Naive thymus-derived CD4-positive, alpha-beta T cell (primary cell): ENCODE data around the gene PLCD3. TPM values are rescaled to one million over a fixed set of nuclear protein-coding genes. Genes with fewer than 3 reads are reported as not detected.

Experiments used
- ATAC-seq: fragments of 150-1000 bp; cut with Tn5 transposase; 2 replicates; pipeline ENCODE4 v1.10.0; 2021; ENCODE audit warnings: mild to moderate bottlenecking, moderate library complexity
- CTCF ChIA-PET: fragments of 350-600 bp; sonication (Branson Sonifier 250); formaldehyde crosslinking; loops from one replicate; lab custom pipeline; 2021; ENCODE audit warnings: antibody characterized with exemption; lab: Charles Lee
- POLR2A ChIA-PET: fragments of 350-600 bp; sonication (Branson Sonifier 250); formaldehyde crosslinking; loops from one replicate; lab custom pipeline; 2021; ENCODE audit warnings: antibody characterized with exemption, inconsistent platforms; lab: Charles Lee
- DNase-seq, 9 donors: peaks; one replicate each; pipeline versions ENCODE4 v3.0.0 to v3.0.0-alpha.2; 2020 to 2022; ENCODE audit warnings: mixed read lengths in 1 of 9
- H3K27ac ChIP-seq: one replicate; pipeline ENCODE4 v1.7.0; 2013; ENCODE audit warnings: mild to moderate bottlenecking, low read depth, low read length, moderate library complexity
- H3K27me3 ChIP-seq, 2 donors: one replicate each; pipeline ENCODE4 v1.7.0; 2013; ENCODE audit warnings: low read length in 2 of 2, mild to moderate bottlenecking in 2 of 2, moderate library complexity in 2 of 2; ENCODE audit not compliant: control insufficient read depth in 2 of 2, insufficient read depth in 2 of 2
- H3K36me3 ChIP-seq, 3 experiments: 1 replicate in 2 of 3; 2 replicates in 1 of 3; pipeline ENCODE4 v1.7.0; 2013; ENCODE audit warnings: low read length in 3 of 3, mild to moderate bottlenecking in 3 of 3, moderate library complexity in 1 of 3; ENCODE audit not compliant: insufficient read depth in 3 of 3, control insufficient read depth in 2 of 3
- H3K4me1 ChIP-seq, 2 donors: one replicate each; pipeline ENCODE4 v1.7.0; 2013; ENCODE audit warnings: low read length in 2 of 2, mild to moderate bottlenecking in 2 of 2, moderate library complexity in 1 of 2; ENCODE audit not compliant: control insufficient read depth in 2 of 2, insufficient read depth in 2 of 2
- H3K4me3 ChIP-seq: 2 replicates; pipeline ENCODE4 v1.7.0; 2013; ENCODE audit warnings: mild to moderate bottlenecking, low read length
- H3K9me3 ChIP-seq, 3 experiments: 1 replicate in 2 of 3; 2 replicates in 1 of 3; pipeline ENCODE4 v1.7.0; 2013; ENCODE audit warnings: low read length in 3 of 3; ENCODE audit not compliant: control insufficient read depth in 2 of 3
- H3K27ac Mint-ChIP-seq, 9 donors: one replicate each; pipeline ENCODE4 v1.8.0; 2020 to 2022; ENCODE audit warnings: mixed read lengths in 9 of 9, mild to moderate bottlenecking in 8 of 9, moderate library complexity in 5 of 9, inconsistent platforms in 2 of 9
- H3K27me3 Mint-ChIP-seq, 5 donors: one replicate each; pipeline ENCODE4 v1.8.0; 2021 to 2022; ENCODE audit warnings: mixed read lengths in 5 of 5, mild to moderate bottlenecking in 1 of 5
- H3K36me3 Mint-ChIP-seq, 5 donors: one replicate each; pipeline ENCODE4 v1.8.0; 2020 to 2022; ENCODE audit warnings: mixed read lengths in 5 of 5, mild to moderate bottlenecking in 3 of 5, inconsistent platforms in 1 of 5
- H3K4me1 Mint-ChIP-seq, 7 donors: one replicate each; pipeline ENCODE4 v1.8.0; 2020 to 2022; ENCODE audit warnings: mixed read lengths in 7 of 7, mild to moderate bottlenecking in 3 of 7, inconsistent platforms in 1 of 7
- H3K4me3 Mint-ChIP-seq, 10 donors: one replicate each; pipeline ENCODE4 v1.8.0; 2020 to 2022; ENCODE audit warnings: mild to moderate bottlenecking in 10 of 10, mixed read lengths in 10 of 10, moderate library complexity in 6 of 10, inconsistent platforms in 2 of 10
- H3K9me3 Mint-ChIP-seq, 11 donors: one replicate each; pipeline ENCODE4 v1.8.0; 2020 to 2022; ENCODE audit warnings: mixed read lengths in 11 of 11, mild to moderate bottlenecking in 4 of 11, inconsistent platforms in 1 of 11, moderate library complexity in 1 of 11
- intact Hi-C, 2 donors: fragments of 100-400 bp; cut with micrococcal nuclease; formaldehyde crosslinking; loops; one replicate each; pipeline ENCODE4 v1.15.1; 2023
- polyA plus RNA-seq, 2 donors: library from polyadenylated mRNA; unstranded; fragments of 300-500 nt; fragmentation: Illumina TruSeq; gene quantifications; one replicate each; pipeline ENCODE4 v1.2.3, GENCODE V29; 2021
- total RNA-seq, 6 experiments: library from RNA in 5 of 6; stranded (reverse) in 5 of 6; gene quantifications; 1 replicate in 5 of 6; 2 replicates in 1 of 6; pipeline ENCODE4 v1.2.3 and lab custom pipeline; 2021 to 2026

The PLCD3 gene
- total and polyA plus RNA-seq, 7 experiments from 2014 or later = 0.21 to 5.1 (median 2.7) TPM; not detected in 1

GRCh38 chr17:45107293-45108010 lies 24.9 kb downstream of the PLCD3 start:
- H3K9me3 Mint-ChIP-seq = no peaks in the 10 kb centered on the region
- H3K4me1 Mint-ChIP-seq = no peaks in the 10 kb centered on the region
- H3K9me3 ChIP-seq = no peaks in the 10 kb centered on the region
- H3K27ac ChIP-seq = no peak overlapping the region
- H3K27me3 Mint-ChIP-seq = no peaks in the 10 kb centered on the region
- intact Hi-C loops = no loop called here
- H3K4me3 ChIP-seq = no peak overlapping the region
- H3K4me3 Mint-ChIP-seq = no peak overlapping the region
- peaks cover 0 to 64% (median 0%) of the 10 kb centered on the region in 3 experiments for H3K36me3 ChIP-seq
- peaks cover 7 to 26% (median 9%) of the 10 kb centered on the region in 5 donors for H3K36me3 Mint-ChIP-seq
- peak overlapping the region in 2 of 9 donors; percentile 51 to 52 for H3K27ac Mint-ChIP-seq
- ATAC-seq = no peak
- no peaks in the 10 kb centered on the region for H3K27me3 ChIP-seq
- no peaks in the 10 kb centered on the region for H3K4me1 ChIP-seq
- POLR2A ChIA-PET = no interaction called here
- CTCF ChIA-PET = no interaction called here
- DNase-seq = no peak

GRCh38 chr17:45106582-45106981 lies 25.7 kb downstream of the PLCD3 start:
- intact Hi-C loops = no loop called here
- Histone ChIP-seq H3K27me3 (no peaks in the 10 kb centered on the region), H3K4me3 (no peak overlapping the region), H3K4me1 (no peaks in the 10 kb centered on the region), H3K27ac (no peak overlapping the region), H3K9me3 (no peaks in the 10 kb centered on the region), H3K36me3 (peaks cover 2 to 73% (median 6%) of the 10 kb centered on the region in 3 experiments)
- Mint-ChIP-seq H3K27me3 (no peaks in the 10 kb centered on the region), H3K27ac (no peak overlapping the region), H3K4me3 (no peak overlapping the region), H3K4me1 (no peaks in the 10 kb centered on the region), H3K9me3 (no peaks in the 10 kb centered on the region), H3K36me3 (peaks cover 8 to 34% (median 15%) of the 10 kb centered on the region in 5 donors)
- CTCF ChIA-PET = interaction anchor here (0.5 kb wide), 1 partner anchor 188 kb away, joined by 3 read pairs; no protein-coding TSS in a partner anchor
- ATAC-seq (no peak), DNase-seq (no peak)
- POLR2A ChIA-PET = no interaction called here

- Mint-ChIP-seq H3K27me3 (no peaks in the 10 kb centered on the region), H3K9me3 (no peaks in the 10 kb centered on the region), H3K27ac (no peak overlapping the region), H3K4me3 (no peak overlapping the region), H3K36me3 (peaks cover 8 to 35% (median 16%) of the 10 kb centered on the region in 5 donors), H3K4me1 (no peaks in the 10 kb centered on the region)
- Histone ChIP-seq H3K36me3 (peaks cover 3 to 76% (median 8%) of the 10 kb centered on the region in 3 experiments), H3K9me3 (no peaks in the 10 kb centered on the region), H3K27me3 (no peaks in the 10 kb centered on the region), H3K4me3 (no peak overlapping the region), H3K27ac (no peak overlapping the region), H3K4me1 (no peaks in the 10 kb centered on the region)
- CTCF ChIA-PET = interaction anchor here (0.5 to 1.6 kb wide), 3 partner anchors 29 to 187 kb away, joined by 3 to 4 read pairs (median 3); partner anchors contain the start of gene ACBD4
- intact Hi-C loops = no loop called here
- DNase-seq (no peak), ATAC-seq (no peak)
- POLR2A ChIA-PET = no interaction called here
Observed at GRCh38 chr17:45106096-45106495, 26.2 kb downstream of the PLCD3 start.

GRCh38 chr17:45104907-45105624 lies 27.2 kb downstream of the PLCD3 start:
- Mint-ChIP-seq H3K36me3 (peaks cover 8 to 35% (median 16%) of the 10 kb centered on the region in 5 donors), H3K4me3 (no peak overlapping the region), H3K27ac (no peak overlapping the region), H3K27me3 (no peaks in the 10 kb centered on the region), H3K9me3 (no peaks in the 10 kb centered on the region), H3K4me1 (no peaks in the 10 kb centered on the region)
- CTCF ChIA-PET = interaction anchor here (0.7 to 1.6 kb wide), 2 partner anchors 30 to 1435 kb away, joined by 3 to 4 read pairs; partner anchors contain the start of gene ACBD4
- POLR2A ChIA-PET = no interaction called here
- no peak for ATAC-seq
- no peak for DNase-seq
- H3K27ac ChIP-seq = no peak overlapping the region
- no peaks in the 10 kb centered on the region for H3K9me3 ChIP-seq
- H3K27me3 ChIP-seq = no peaks in the 10 kb centered on the region
- no peak overlapping the region for H3K4me3 ChIP-seq
- H3K36me3 ChIP-seq = peaks cover 3 to 78% (median 8%) of the 10 kb centered on the region in 3 experiments
- intact Hi-C loops = no loop called here
- H3K4me1 ChIP-seq = no peaks in the 10 kb centered on the region

GRCh38 chr17:45104497-45104896 lies 27.8 kb downstream of the PLCD3 start:
- ATAC-seq = no peak
- Histone ChIP-seq H3K4me1 (no peaks in the 10 kb centered on the region), H3K27ac (no peak overlapping the region), H3K36me3 (peaks cover 6 to 83% (median 8%) of the 10 kb centered on the region in 3 experiments), H3K4me3 (no peak overlapping the region), H3K27me3 (no peaks in the 10 kb centered on the region), H3K9me3 (no peaks in the 10 kb centered on the region)
- POLR2A ChIA-PET = no interaction called here
- Mint-ChIP-seq H3K27me3 (no peaks in the 10 kb centered on the region), H3K9me3 (no peaks in the 10 kb centered on the region), H3K4me1 (no peaks in the 10 kb centered on the region), H3K4me3 (no peak overlapping the region), H3K36me3 (peaks cover 8 to 35% (median 16%) of the 10 kb centered on the region in 5 donors), H3K27ac (peak overlapping the region in 1 of 9 donors; percentile 2)
- DNase-seq = no peak
- CTCF ChIA-PET = interaction anchor here (0.5 to 0.7 kb wide), 2 partner anchors 35 to 1434 kb away, joined by 3 to 4 read pairs; no protein-coding TSS in a partner anchor
- intact Hi-C loops = no loop called here

GRCh38 chr17:45104029-45104428 lies 28.3 kb downstream of the PLCD3 start:
- no peaks in the 10 kb centered on the region for H3K4me1 ChIP-seq
- H3K36me3 ChIP-seq = peaks cover 7 to 88% (median 8%) of the 10 kb centered on the region in 3 experiments
- H3K9me3 ChIP-seq = no peaks in the 10 kb centered on the region
- POLR2A ChIA-PET = no interaction called here
- H3K27ac ChIP-seq = no peak overlapping the region
- H3K9me3 Mint-ChIP-seq = no peaks in the 10 kb centered on the region
- peaks cover 8 to 38% (median 16%) of the 10 kb centered on the region in 5 donors for H3K36me3 Mint-ChIP-seq
- H3K4me1 Mint-ChIP-seq = peaks cover 0 to 2% (median 0%) of the 10 kb centered on the region in 7 donors
- ATAC-seq (no peak), DNase-seq (no peak)
- H3K4me3 Mint-ChIP-seq = no peak overlapping the region
- H3K27ac Mint-ChIP-seq = no peak overlapping the region
- no peaks in the 10 kb centered on the region for H3K27me3 Mint-ChIP-seq
- no peaks in the 10 kb centered on the region for H3K27me3 ChIP-seq
- CTCF ChIA-PET = interaction anchor here (0.5 kb wide), 1 partner anchor 34 kb away, joined by 4 read pairs; no protein-coding TSS in a partner anchor
- intact Hi-C loops = no loop called here
- no peak overlapping the region for H3K4me3 ChIP-seq
